Parathyroid adenoma (tissue), 2 donors: Measurements from ENCODE around the gene LCE3D.
"Not testable (repeated sequence)": the region's sequence is repeated elsewhere in the genome, so short reads cannot be mapped to it uniquely, and the experiment has no call there.

Source experiments
- H2AFZ ChIP-seq: fragments of 300-600 bp; sonication (generic); one replicate; pipeline ENCODE4 v1.7.0; 2017; ENCODE audit warnings: antibody characterized with exemption, mild to moderate bottlenecking
- H3K27ac ChIP-seq: fragments of 300-600 bp; sonication (generic); one replicate; pipeline ENCODE4 v1.7.0; 2017
- H3K27me3 ChIP-seq: fragments of 300-600 bp; sonication (generic); one replicate; pipeline ENCODE4 v1.7.0; 2017; ENCODE audit warnings: low read length; ENCODE audit not compliant: control insufficient read depth, insufficient read depth
- H3K36me3 ChIP-seq: fragments of 300-600 bp; sonication (generic); one replicate; pipeline ENCODE4 v1.7.0; 2017; ENCODE audit warnings: low read length; ENCODE audit not compliant: control insufficient read depth, insufficient read depth
- H3K4me1 ChIP-seq: fragments of 300-600 bp; sonication (generic); one replicate; pipeline ENCODE4 v1.7.0; 2017; ENCODE audit warnings: control low read depth
- H3K4me2 ChIP-seq: fragments of 300-600 bp; sonication (generic); one replicate; pipeline ENCODE4 v1.7.0; 2017; ENCODE audit warnings: low read length
- H3K4me3 ChIP-seq: fragments of 300-600 bp; sonication (generic); one replicate; pipeline ENCODE4 v1.7.0; 2017; ENCODE audit warnings: low read depth, low read length
- H3K79me2 ChIP-seq: fragments of 300-600 bp; sonication (generic); one replicate; pipeline ENCODE4 v1.7.0; 2017; ENCODE audit warnings: control low read depth
- H3K9ac ChIP-seq: fragments of 300-600 bp; sonication (generic); one replicate; pipeline ENCODE4 v1.7.0; 2017; ENCODE audit warnings: mild to moderate bottlenecking
- H3K9me3 ChIP-seq: fragments of 300-600 bp; sonication (generic); one replicate; pipeline ENCODE4 v1.7.0; 2017; ENCODE audit warnings: low read length; ENCODE audit not compliant: control insufficient read depth
- CTCF ChIP-seq: fragments of 300-600 bp; sonication (generic); IDR thresholded peaks from one replicate; pipeline ENCODE4 v1.7.0; 2017; ENCODE audit warnings: antibody characterized with exemption, mild to moderate bottlenecking
- donor health status: primary hyperparathyroidism.

The LCE3D gene

GRCh38 chr1:152613511-152613910 lies 33.2 kb upstream of the LCE3D start, which contains the start of gene LCE3B:
TSS of gene LCE3B (plus strand) at chr1:152613811. CDS start at chr1:152613811, 0 bp downstream.
- H3K4me3 ChIP-seq = no peak within 1 kb of the TSS
- H2AFZ ChIP-seq = no peak within 1 kb of the TSS
- no peaks in the 10 kb centered on the region for H3K36me3 ChIP-seq
- H3K4me2 ChIP-seq = no peak within 1 kb of the TSS
- no peaks in the 10 kb centered on the region for H3K79me2 ChIP-seq
- H3K9me3 ChIP-seq = no peaks in the 10 kb centered on the region
- H3K27me3 ChIP-seq = no peaks in the 10 kb centered on the region
- no peak for TF ChIP-seq CTCF
- no peak within 1 kb of the TSS for H3K9ac ChIP-seq
- H3K4me1 ChIP-seq = no peaks in the 10 kb centered on the region
- H3K27ac ChIP-seq = no peak within 1 kb of the TSS

- Histone ChIP-seq H2AFZ (no peak within 1 kb of the TSS), H3K79me2 (no peaks in the 10 kb centered on the region), H3K4me2 (no peak within 1 kb of the TSS), H3K4me3 (no peak within 1 kb of the TSS), H3K9ac (no peak within 1 kb of the TSS), H3K27me3 (no peaks in the 10 kb centered on the region), H3K9me3 (no peaks in the 10 kb centered on the region), H3K4me1 (no peaks in the 10 kb centered on the region), H3K36me3 (no peaks in the 10 kb centered on the region), H3K27ac (no peak within 1 kb of the TSS)
- TF ChIP-seq CTCF = no peak
Measured at GRCh38 chr1:152599934-152600333, 19.6 kb upstream of the LCE3D start, which contains the start of gene LCE3C. TSS of gene LCE3C (plus strand) at chr1:152600234. CDS start at chr1:152600732, 498 bp downstream.

- Histone ChIP-seq H3K9ac (no peak overlapping the region), H3K27me3 (no peaks in the 10 kb centered on the region), H3K79me2 (no peaks in the 10 kb centered on the region), H3K9me3 (no peaks in the 10 kb centered on the region), H3K4me1 (no peaks in the 10 kb centered on the region), H3K4me3 (no peak overlapping the region), H3K27ac (no peak overlapping the region), H2AFZ (no peak overlapping the region), H3K4me2 (no peak overlapping the region), H3K36me3 (no peaks in the 10 kb centered on the region)
- TF ChIP-seq CTCF = no peak
Measured at GRCh38 chr1:152596986-152597385, 16.7 kb upstream of the LCE3D start.

GRCh38 chr1:152585586-152585985 lies 5.3 kb upstream of the LCE3D start:
- no peak overlapping the region for H3K4me3 ChIP-seq
- H2AFZ ChIP-seq = no peak overlapping the region
- H3K27ac ChIP-seq = no peak overlapping the region
- H3K36me3 ChIP-seq = no peaks in the 10 kb centered on the region
- no peaks in the 10 kb centered on the region for H3K9me3 ChIP-seq
- H3K4me1 ChIP-seq = no peaks in the 10 kb centered on the region
- no peak for TF ChIP-seq CTCF
- H3K4me2 ChIP-seq = no peak overlapping the region
- no peaks in the 10 kb centered on the region for H3K27me3 ChIP-seq
- H3K79me2 ChIP-seq = no peaks in the 10 kb centered on the region
- H3K9ac ChIP-seq = no peak overlapping the region

- H3K9ac ChIP-seq = no peak overlapping the region
- H3K36me3 ChIP-seq = no peaks in the 10 kb centered on the region
- TF ChIP-seq CTCF = no peak
- H3K79me2 ChIP-seq = no peaks in the 10 kb centered on the region
- no peak overlapping the region for H3K27ac ChIP-seq
- H2AFZ ChIP-seq = no peak overlapping the region
- H3K4me2 ChIP-seq = no peak overlapping the region
- H3K4me3 ChIP-seq = no peak overlapping the region
- H3K4me1 ChIP-seq = no peaks in the 10 kb centered on the region
- H3K27me3 ChIP-seq = no peaks in the 10 kb centered on the region
- no peaks in the 10 kb centered on the region for H3K9me3 ChIP-seq
Measured at GRCh38 chr1:152582647-152583046, 2.3 kb upstream of the LCE3D start.

GRCh38 chr1:152579526-152579925 lies 790 bp downstream of the LCE3D start:
- not testable (repeated sequence) for H3K9me3 ChIP-seq, H3K27ac ChIP-seq, H3K4me1 ChIP-seq, H3K4me2 ChIP-seq, H3K9ac ChIP-seq, H3K4me3 ChIP-seq, H2AFZ ChIP-seq, H3K27me3 ChIP-seq, H3K79me2 ChIP-seq, H3K36me3 ChIP-seq
